ENCODE data around the gene CRAT. TPM values are rescaled to one million over a fixed set of nuclear protein-coding genes. Genes with fewer than 3 reads are reported as not detected.

CRAT gene
- total RNA-seq, 1 experiment from 2014 or later: 16.1 TPM

- peaks cover 29% of the 10 kb centered on the region for H3K79me2 ChIP-seq (ENCODE audit: low read length)
- H3K27me3 ChIP-seq (ENCODE audit: low read length): no peaks in the 10 kb centered on the region
- H3K4me3 ChIP-seq (ENCODE audit: low read length): peak overlapping the region; percentile 88
- ChIA-PET CTCF (interaction anchor here (1.0 to 1.9 kb wide), 2 partner anchors 51 to 52 kb away, joined by 4 to 6 read pairs; partner anchors contain the start of gene SH3GLB2), POLR2A (ENCODE audit: unreplicated experiment) (interaction anchor here (0.7 to 1.3 kb wide), 3 partner anchors 11 to 52 kb away, joined by 3 to 5 read pairs (median 4); partner anchors contain the start of gene SH3GLB2)
- H3K36me3 ChIP-seq (ENCODE audit: low read depth, low read length): no peaks in the 10 kb centered on the region
- BruUV-seq (replicated peaks): TSS peak; percentile 62
- no peaks in the 10 kb centered on the region for H3K9me2 ChIP-seq (replicated peaks; ENCODE audit: low read length)
- H3K4me1 ChIP-seq (ENCODE audit: insufficient read depth, low read length): peaks cover 6% of the 10 kb centered on the region; the same call in 1 of the 2 replicates
- ATAC-seq (no peak), DNase-seq (no peak)
- H3K4me2 ChIP-seq (ENCODE audit: low read length): peak overlapping the region; percentile 100
- no peaks in the 10 kb centered on the region for H3K9me3 ChIP-seq (ENCODE audit: low read length)
- no peaks in the 10 kb centered on the region for H3F3A ChIP-seq (ENCODE audit: low read length, unreplicated experiment)
- intact Hi-C loops (cut with micrococcal nuclease): loop anchor here (2.0 kb wide), 1 partner anchor 31 kb away; the partner anchor contains the start of genes CRAT and PTPA
- peak overlapping the region; percentile 94 for H2AFZ ChIP-seq (ENCODE audit: low read length)
- TF ChIP-seq CTCF (conservative IDR thresholded peaks at IDR 0.05; ENCODE audit: low read depth, low read length) (no peak), EZH2 (IDR thresholded peaks at IDR 0.05; ENCODE audit: low read length, unreplicated experiment) (no peak), EZH2phosphoT487 (IDR thresholded peaks at IDR 0.05; ENCODE audit: borderline replicate concordance, low read length) (no peak)
- no peaks in the 10 kb centered on the region for H4K20me1 ChIP-seq (ENCODE audit: low read length)
- peak overlapping the region; percentile 63 for H3K9ac ChIP-seq (ENCODE audit: low read length)
- no peak overlapping the region for H3K27ac ChIP-seq (ENCODE audit: low read length)
These were observed 30.3 kb downstream of the CRAT start for GRCh38 chr9:129080298-129080600.

DNA sequence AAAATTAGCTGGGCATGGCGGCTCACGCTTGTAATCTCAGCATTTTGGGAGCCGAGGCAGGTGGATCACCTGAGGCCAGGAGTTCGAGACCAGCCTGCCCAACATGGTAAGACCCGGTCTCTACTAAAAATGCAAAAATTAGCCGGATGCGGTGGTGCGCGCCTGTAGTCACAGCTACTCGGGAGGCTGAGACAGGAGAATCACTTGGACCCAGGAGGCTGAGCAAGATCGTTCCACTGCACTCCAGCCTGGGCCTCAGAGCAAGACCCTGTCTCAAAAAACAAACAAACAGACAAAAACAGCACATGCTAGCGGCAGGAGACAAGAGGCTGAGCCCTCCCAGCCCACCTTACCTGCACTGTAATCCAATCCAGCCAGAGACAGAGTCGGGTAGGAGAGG is 30.8 kb downstream of the CRAT start:
- no peaks in the 10 kb centered on the region for H3K9me2 ChIP-seq (replicated peaks; ENCODE audit: low read length)
- CTCF ChIA-PET: interaction anchor here (1.0 kb wide), 1 partner anchor 52 kb away, joined by 4 read pairs; the partner anchor contains the start of gene SH3GLB2
- intact Hi-C loops (cut with micrococcal nuclease): loop anchor here (2.0 kb wide), 1 partner anchor 31 kb away; the partner anchor contains the start of genes CRAT and PTPA

More for the DNA sequence above, 30.8 kb downstream of the CRAT start:
- Histone ChIP-seq H3K4me1 (ENCODE audit: insufficient read depth, low read length) (peaks cover 6% of the 10 kb centered on the region; the same call in 1 of the 2 replicates), H3K4me2 (ENCODE audit: low read length) (peak overlapping the region; percentile 100), H2AFZ (ENCODE audit: low read length) (peak overlapping the region; percentile 94), H3K9me3 (ENCODE audit: low read length) (no peaks in the 10 kb centered on the region), H3K9ac (ENCODE audit: low read length) (peak overlapping the region; percentile 63; the same call in 1 of the 2 replicates), H3K27me3 (ENCODE audit: low read length) (no peaks in the 10 kb centered on the region), H3K79me2 (ENCODE audit: low read length) (peaks cover 29% of the 10 kb centered on the region), H4K20me1 (ENCODE audit: low read length) (no peaks in the 10 kb centered on the region), H3K36me3 (ENCODE audit: low read depth, low read length) (no peaks in the 10 kb centered on the region), H3K27ac (ENCODE audit: low read length) (no peak overlapping the region), H3F3A (ENCODE audit: low read length, unreplicated experiment) (no peaks in the 10 kb centered on the region), H3K4me3 (ENCODE audit: low read length) (peak overlapping the region; percentile 88)
- DNase-seq (no peak), ATAC-seq (no peak)
- TF ChIP-seq EZH2phosphoT487 (IDR thresholded peaks at IDR 0.05; ENCODE audit: borderline replicate concordance, low read length) (no peak), EZH2 (IDR thresholded peaks at IDR 0.05; ENCODE audit: low read length, unreplicated experiment) (no peak), CTCF (conservative IDR thresholded peaks at IDR 0.05; ENCODE audit: low read depth, low read length) (no peak)
- POLR2A ChIA-PET (ENCODE audit: unreplicated experiment): no interaction called here
- no TSS peak for BruUV-seq (replicated peaks)
